ENCODE results near the gene TMEM229B.

TMEM229B gene

GRCh38 chr14:67514650-67515385 lies 26.3 kb upstream of the TMEM229B start:
- DNase-seq, result peak; percentile 21 to 49 (median 23)

DNA sequence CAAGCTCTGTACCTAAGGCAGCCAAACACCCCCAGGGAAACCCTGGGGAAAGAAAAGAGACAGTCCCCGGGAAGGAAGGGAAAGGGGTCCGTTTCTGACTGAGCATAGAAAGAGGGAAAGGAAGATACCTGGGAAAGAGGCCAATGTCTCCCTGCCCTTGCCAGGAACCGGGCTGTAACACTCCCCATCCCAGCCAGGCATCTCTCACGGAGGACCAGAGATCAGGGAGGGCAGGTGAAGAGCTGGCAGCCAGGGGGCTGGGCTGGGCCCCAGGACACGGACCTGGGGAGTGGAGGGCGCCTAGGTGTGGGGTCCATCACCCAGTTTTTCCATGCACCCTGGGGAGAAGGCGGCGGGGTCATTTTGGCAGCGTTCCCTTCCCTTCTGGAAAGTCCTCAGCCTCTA lies 25.7 kb upstream of the TMEM229B start:
- DNase-seq, result no peak

- no peak for DNase-seq
Measured at GRCh38 chr14:67513631-67514108, 25.1 kb upstream of the TMEM229B start.

- no peak for DNase-seq
Measured at GRCh38 chr14:67512463-67513310, 24.2 kb upstream of the TMEM229B start.

DNA sequence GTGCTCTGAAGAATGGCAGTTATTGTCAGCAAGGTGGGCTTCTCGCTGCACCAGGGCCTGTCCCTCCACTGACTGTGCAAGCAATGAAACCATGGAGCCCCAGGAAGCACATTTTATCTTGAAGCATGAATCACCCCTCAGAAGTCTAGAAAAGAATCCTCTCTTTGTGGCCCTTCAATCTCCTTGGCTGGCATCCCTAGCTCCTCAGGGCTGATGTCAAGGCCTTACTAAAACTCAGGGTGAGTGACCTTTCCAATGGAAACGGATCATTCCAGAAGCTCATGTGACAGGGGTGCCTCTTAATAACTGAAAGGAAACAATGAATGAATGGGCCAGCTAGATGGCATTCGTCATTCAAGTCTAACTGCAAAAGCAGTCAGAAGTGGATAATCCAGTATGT lies 22.3 kb upstream of the TMEM229B start:
- DNase-seq, result no peak

DNA sequence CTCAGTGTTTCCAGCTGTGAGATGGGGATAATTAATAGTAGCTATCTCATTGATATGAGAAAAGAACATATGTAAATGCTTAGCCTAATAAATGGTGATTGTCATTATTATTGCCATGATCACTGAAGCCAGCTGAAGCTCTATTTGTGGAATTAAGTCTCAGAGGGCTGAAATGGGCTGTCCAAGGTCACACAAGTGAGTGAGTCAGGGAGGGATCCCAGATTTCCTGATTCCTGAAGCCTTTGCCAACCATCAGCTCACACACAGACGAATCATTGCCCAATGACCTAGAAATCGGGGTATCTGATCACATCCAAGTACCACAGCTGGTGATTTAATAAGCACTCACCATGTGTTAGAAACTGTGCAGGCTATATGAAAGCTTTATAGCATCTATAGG lies 21.6 kb upstream of the TMEM229B start:
- no peak for DNase-seq

DNA sequence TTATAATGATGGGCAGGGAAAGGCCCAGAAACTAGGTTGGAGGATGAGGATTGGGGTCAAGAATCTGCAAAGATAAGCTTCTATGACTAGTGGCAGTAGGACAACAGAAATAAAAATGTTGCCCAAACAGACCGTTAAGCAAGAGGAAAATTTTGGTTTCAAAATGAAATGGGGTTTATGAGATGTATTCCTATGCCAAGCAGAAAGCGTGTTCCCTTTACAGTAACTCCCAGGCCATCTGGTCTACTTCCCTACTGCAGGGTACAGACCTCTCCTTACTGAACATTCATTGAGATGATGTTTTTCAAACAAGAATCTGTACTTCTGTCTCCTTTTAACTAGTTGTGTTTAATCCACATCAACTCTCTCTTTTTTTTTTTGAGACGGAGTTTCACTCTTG lies 20.4 kb upstream of the TMEM229B start:
- DNase-seq, result no peak

- DNase-seq, result no peak
Measured at GRCh38 chr14:67505254-67505653, 16.7 kb upstream of the TMEM229B start.

DNA sequence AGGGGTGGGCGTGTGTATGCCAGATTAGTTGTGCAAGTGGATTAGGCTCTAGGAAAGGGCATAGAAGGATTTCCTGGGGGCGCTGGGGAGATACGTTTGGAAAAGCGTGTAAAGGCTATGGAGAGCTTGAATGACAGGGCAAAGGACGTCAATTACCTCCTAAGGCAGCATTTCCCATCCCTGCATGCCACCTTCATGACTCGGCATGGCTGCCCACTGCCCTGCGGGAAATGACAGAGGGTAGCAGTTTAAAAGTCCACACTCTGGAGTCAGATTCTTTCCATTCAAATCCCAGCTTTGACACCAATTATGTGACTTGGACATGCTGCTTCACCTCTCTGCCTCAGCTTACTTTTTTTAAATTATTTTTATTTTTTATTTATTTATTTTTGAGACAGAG lies 14.8 kb upstream of the TMEM229B start:
- DNase-seq, result no peak

- DNase-seq, result no peak
Measured at GRCh38 chr14:67502867-67503266, 14.3 kb upstream of the TMEM229B start.

DNA sequence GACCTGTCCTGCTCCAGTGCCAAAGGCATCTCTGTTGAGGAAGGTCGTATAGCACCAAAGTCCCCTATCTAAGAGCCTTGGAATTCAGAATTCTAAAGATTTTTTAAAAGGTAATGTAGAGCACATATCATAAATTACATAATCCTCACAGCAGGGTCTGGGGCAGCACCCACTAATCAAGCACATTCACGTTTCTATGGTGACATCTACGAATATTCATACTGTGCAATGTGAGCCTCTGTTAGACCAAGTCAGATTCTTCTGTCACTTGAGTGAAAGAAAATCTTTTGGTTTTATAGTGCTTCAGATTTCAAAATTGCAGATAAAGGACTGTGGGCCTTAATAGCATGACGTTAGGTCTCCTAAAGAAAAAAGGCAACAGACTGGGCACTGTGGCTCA lies 13.1 kb upstream of the TMEM229B start:
- DNase-seq, result no peak

GRCh38 chr14:67500981-67501380 lies 12.5 kb upstream of the TMEM229B start:
- DNase-seq, result no peak

- DNase-seq, result no peak
Measured at GRCh38 chr14:67497716-67498115, 9.2 kb upstream of the TMEM229B start.

DNA sequence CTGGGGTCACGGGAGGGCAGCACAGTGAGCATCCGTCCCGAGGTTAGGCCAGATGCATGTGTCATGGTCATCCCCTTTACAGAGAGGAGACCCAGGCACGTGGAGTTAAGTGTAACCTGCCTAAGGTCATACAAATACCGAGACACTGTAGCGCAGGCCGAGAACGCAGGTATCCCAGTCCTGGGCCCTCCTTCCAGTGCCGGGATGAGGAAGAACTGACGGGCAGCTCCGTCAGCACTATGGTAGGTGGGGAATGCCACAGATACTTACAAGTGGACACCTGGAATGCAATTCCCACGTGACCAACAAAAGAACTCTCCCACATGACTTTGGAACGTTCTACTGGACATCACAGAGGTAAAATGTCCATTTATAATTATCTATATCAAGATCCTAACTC lies 8.7 kb upstream of the TMEM229B start:
- no peak for DNase-seq

DNA sequence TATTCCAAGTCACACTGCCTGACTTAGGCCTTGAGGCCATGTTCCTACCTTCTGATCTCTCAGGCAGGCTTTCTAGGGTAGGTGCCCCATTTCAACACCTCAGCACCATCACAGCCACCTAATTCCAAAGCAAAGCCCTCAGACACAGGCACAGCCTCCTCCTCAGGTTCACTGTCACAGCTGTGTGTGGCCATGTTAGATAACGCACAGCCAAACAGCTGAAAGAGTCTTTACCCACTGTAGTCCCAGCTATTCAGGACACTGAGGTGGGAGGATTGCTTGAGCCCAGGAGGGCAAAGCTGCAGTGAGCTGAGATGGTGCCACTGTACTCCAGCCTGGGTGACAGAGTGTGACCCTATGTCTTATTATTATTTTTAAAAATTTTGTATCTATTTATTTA lies 7.3 kb upstream of the TMEM229B start:
- no peak for DNase-seq

DNA sequence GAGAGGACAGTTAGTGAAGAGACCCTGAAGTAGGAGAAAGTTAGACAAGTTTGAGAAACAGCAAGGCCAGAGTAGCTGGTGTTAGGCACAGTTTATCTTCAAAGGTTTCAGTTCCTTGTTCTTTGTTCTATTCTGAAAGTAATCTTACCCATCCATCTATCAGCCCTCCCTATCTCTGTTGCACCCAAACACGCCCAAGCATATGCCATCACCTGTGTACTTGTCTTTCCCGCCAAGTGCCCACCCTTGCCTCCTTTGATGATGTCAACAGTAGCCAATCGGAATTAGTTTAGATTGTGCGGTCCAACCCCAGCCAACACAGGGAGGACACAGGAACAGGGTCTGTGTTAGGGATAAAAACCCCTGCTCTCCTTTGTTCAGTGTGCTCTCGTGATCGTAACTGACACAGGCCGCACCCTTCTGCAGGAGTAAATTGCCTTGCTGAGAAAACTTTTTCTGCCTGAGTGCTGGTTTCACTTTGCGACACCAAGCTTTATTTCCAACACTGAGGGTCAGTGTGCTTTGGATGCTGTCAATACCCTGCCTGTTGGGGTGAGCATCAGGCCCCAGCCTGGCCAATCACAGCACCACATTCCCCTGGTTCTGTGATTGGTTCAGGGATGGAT lies 4.7 kb upstream of the TMEM229B start:
- DNase-seq, result no peak

DNA sequence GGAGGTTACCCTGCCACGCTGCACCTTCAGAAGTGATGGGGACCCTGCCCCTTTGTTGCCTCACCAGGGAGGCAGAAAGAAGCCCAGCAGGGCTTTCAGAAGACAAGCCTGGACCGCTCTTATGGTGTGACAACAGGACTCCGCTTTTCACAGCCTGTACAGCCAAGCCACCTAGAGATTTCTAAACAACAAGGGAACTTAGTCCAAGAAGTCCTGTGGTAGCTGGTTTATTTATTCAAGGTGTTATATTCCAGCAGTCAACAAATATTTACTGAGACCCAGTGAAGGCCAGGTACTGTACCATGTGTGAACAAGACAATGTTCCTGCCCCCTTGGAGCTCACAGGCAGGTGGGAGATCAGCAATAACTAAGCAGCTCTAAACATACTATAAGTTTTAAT lies 4.0 kb upstream of the TMEM229B start:
- DNase-seq, result no peak

DNA sequence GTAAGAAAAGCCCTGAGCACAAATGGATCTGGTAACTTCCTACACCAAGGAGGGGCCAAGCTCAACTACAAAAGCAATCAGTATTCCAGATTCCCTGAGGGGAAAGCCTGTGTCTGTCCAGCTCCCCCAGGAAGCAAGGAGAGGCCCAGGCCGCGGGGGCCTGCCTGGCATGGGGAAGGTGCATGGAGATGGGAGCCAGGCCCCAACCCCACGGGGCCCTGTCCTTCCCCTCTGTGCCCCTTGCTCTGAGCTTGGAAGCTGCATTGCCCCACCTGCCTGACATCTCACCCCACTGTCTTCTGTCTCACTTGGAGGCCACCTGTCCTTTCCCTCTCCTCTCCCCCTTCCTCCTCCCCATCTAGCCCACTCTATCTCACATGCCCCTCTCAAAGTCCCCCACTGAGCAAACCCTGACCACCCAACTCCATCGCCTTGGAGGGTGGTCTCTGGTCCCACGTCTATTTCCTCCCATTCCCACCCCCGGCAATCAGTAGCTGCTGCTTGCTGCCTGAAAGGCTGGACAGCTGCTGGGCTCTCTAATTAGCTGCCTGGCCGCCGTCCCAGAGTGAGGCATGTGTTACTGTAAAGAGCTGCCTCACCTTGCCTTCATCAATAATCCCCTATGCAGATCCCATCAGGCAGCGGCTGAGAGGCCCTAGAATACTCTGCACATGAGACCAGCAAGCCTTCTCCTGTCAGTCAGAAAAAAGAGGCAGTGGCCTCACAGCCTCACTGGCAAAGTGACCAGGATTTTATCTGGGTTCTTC lies 3.4 kb upstream of the TMEM229B start:
- no peak for DNase-seq

DNA sequence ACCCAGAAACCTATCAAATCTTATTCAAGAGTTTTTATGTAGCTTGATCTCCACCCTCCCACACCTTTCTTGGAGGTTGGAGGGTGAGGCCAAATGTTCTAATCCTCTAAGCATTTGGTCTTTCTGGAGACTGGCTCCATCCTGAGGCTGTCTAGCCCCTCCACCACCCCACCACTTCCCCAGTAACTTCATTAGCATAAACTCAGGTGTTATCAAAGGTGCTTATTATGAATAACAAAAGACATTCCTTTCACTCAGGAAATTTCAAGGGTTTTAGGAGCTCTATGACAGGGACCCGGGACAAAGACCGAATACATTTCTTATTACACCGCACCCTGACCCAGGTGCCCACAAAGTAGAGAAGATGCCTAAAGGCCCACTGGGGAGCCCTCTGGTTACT lies 2.8 kb upstream of the TMEM229B start:
- no peak for DNase-seq

DNA sequence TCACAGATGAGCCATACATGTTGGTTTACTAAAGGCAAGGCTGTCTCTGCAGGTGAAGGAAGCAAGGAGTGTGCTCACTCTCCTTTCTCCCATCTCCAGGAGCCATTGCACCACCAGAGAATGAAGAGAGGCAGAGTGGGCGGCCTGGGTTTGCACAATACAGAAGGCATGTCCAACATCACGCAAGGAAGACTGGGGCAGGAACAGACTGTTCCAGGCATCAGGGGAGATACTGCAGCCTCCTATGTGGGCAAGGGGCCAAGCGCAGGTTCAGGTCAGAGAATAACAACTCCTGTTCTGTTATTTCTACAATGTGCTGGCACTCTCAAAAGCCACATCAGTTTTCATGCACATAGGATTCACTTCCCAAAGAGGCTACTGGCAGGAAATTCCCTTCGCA lies 1.7 kb upstream of the TMEM229B start:
- DNase-seq, result no peak

- no peak for DNase-seq
Measured at GRCh38 chr14:67487332-67487731, 1.2 kb downstream of the TMEM229B start.

DNA sequence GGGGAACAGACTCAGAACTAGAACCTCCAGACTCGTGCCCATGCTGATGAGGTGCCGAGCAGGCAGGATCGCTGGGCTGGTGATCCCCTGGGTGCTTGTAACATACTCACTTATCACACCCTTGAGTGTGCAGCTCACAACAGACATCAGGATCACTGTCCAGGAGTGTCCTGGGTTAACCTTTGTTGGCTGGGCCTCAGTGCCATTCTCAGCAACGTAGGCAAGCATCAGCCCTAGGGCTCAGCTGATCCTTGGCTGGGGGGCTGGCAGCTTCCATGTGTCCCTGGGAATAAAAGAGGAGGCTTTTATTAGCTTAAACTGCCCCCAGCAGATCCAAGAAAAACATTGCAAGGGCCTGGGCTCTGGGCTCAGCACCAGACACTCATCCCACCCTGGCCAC lies 1.6 kb downstream of the TMEM229B start:
- no peak for DNase-seq

Measured in T-helper 1 cell (primary cell).